ENCODE results near the gene CCDC183. TPM values are rescaled to one million over a fixed set of nuclear protein-coding genes. Genes with fewer than 3 reads are reported as not detected.
A peak's percentile ranks its signal among the peaks of the same experiment; 100 is the strongest.

CCDC183 gene
- total RNA-seq, 1 experiment from 2014 or later, result 1.1 TPM

- peak within 1 kb of the TSS; percentile 69 for H3K4me2 ChIP-seq (ENCODE audit: insufficient read depth, insufficient read length, low read length)
- H3K14ac ChIP-seq (ENCODE audit: insufficient read depth, low read length), result peak within 1 kb of the TSS; percentile 54; the same call in 1 of the 2 replicates
- H3K4me1 ChIP-seq (ENCODE audit: insufficient read depth, low read length), result no peaks in the 10 kb centered on the region
- no peak within 1 kb of the TSS for H2BK20ac ChIP-seq (ENCODE audit: low read depth, low read length, poor library complexity, severe bottlenecking)
- Mint-ChIP-seq H3K4me1 (peaks cover 10 to 26% of the 10 kb centered on the region in 2 experiments), H3K9me3 (no peaks in the 10 kb centered on the region), H3K36me3 (ENCODE audit: insufficient read depth in 1 of 3, low read depth in 3 of 3) (peaks cover 0 to 8% (median 1%) of the 10 kb centered on the region in 3 experiments; a peak in 3 of 7 replicates), H3K27ac (peak within 1 kb of the TSS in 2 of 3 experiments; percentile 66 to 97; a peak in 3 of 7 replicates), H3K4me3 (peak within 1 kb of the TSS; percentile 81 to 89), H3K27me3 (ENCODE audit: low read depth) (peaks cover 12% of the 10 kb centered on the region)
- peak within 1 kb of the TSS; percentile 86 for H3K18ac ChIP-seq (ENCODE audit: insufficient read length, low read depth, low read length)
- no peak within 1 kb of the TSS for H4K8ac ChIP-seq (replicated peaks; ENCODE audit: insufficient read length, low read depth, low read length)
- H3K4ac ChIP-seq (ENCODE audit: low read depth, low read length), result no peak within 1 kb of the TSS
- no peaks in the 10 kb centered on the region for H3K27me3 ChIP-seq (ENCODE audit: insufficient read depth, low read length)
- no peak within 1 kb of the TSS for H2AK5ac ChIP-seq (ENCODE audit: insufficient read length, low read length)
- H3K23me2 ChIP-seq (ENCODE audit: insufficient read length, low read depth, low read length, poor library complexity, severe bottlenecking), result no peaks in the 10 kb centered on the region
- H2BK120ac ChIP-seq (ENCODE audit: low read depth, low read length, poor library complexity, severe bottlenecking), result no peak within 1 kb of the TSS
- no peak within 1 kb of the TSS for H3K27ac ChIP-seq (ENCODE audit: insufficient read length, low read depth, low read length)
- H2BK5ac ChIP-seq (ENCODE audit: insufficient read length, low read length), result no peak within 1 kb of the TSS
- no peaks in the 10 kb centered on the region for H3K79me2 ChIP-seq (ENCODE audit: insufficient read depth, low read length)
- H4K5ac ChIP-seq (ENCODE audit: insufficient read length, low read depth, low read length), result no peak within 1 kb of the TSS
- no peak within 1 kb of the TSS for H3T11ph ChIP-seq (ENCODE audit: low read length)
- H2BK15ac ChIP-seq (ENCODE audit: low read depth, low read length), result no peak within 1 kb of the TSS
- no peaks in the 10 kb centered on the region for H4K20me1 ChIP-seq (ENCODE audit: control insufficient read depth, insufficient read depth, insufficient read length)
- H3K56ac ChIP-seq (ENCODE audit: insufficient read length, low read depth, low read length), result no peak within 1 kb of the TSS
- peak; percentile 100 for DNase-seq
- H4K91ac ChIP-seq (ENCODE audit: insufficient read length, low read depth, low read length), result no peak within 1 kb of the TSS
- no peak within 1 kb of the TSS for H2BK12ac ChIP-seq (ENCODE audit: insufficient read length, low read depth, low read length)
- TF ChIP-seq CTCF (conservative IDR thresholded peaks at IDR 0.05), result no peak
- H3K9me3 ChIP-seq (ENCODE audit: control insufficient read depth, low read depth, low read length), result no peaks in the 10 kb centered on the region
- WGBS (ENCODE audit: extremely low coverage, insufficient read length, low lambda C conversion rate), result no CpG with 5 or more reads among the region's 70 CpGs
- H3K23ac ChIP-seq (ENCODE audit: insufficient read length, low read depth, low read length), result no peak within 1 kb of the TSS
- no peak within 1 kb of the TSS for H2AFZ ChIP-seq (ENCODE audit: low read length)
- no peaks in the 10 kb centered on the region for H3K79me1 ChIP-seq (ENCODE audit: insufficient read depth, low read depth, low read length, poor library complexity, severe bottlenecking)
- no peak within 1 kb of the TSS for H3K9ac ChIP-seq (ENCODE audit: extremely low read depth, insufficient read length, low read length)
Observed at GRCh38 chr9:136790640-136791515, 5.3 kb upstream of the CCDC183 start, which contains the start of gene TMEM141. TMEM141 (plus strand) TSS chr9:136791344; CDS start chr9:136791371, 27 bp downstream.
